Natural killer cell (primary cell): ENCODE data around the gene SEMA4C. TPM values are rescaled to one million over a fixed set of nuclear protein-coding genes. Genes with fewer than 3 reads are reported as not detected.

Source experiments
- ATAC-seq, 3 donors: fragments of 150-1000 bp in 2 of 3; fragments of 200-7000 bp in 1 of 3; cut with Tn5 transposase; 1 replicate in 1 of 3; 2 replicates in 2 of 3; pipeline ENCODE4 v1.10.0; 2021; ENCODE audit warnings: mild to moderate bottlenecking in 2 of 3, moderate library complexity in 2 of 3
- DNase-seq, 2 donors: peaks; one replicate each; pipeline versions ENCODE4 v3.0.0 to v3.0.0-alpha.2; 2013 to 2021; ENCODE audit warnings: mixed read lengths in 1 of 2
- H3K27ac ChIP-seq: one replicate; pipeline ENCODE4 v1.5.1; 2013; ENCODE audit warnings: mild to moderate bottlenecking, low read length
- H3K27me3 ChIP-seq: one replicate; pipeline ENCODE4 v1.6.1; 2013; ENCODE audit warnings: low read length; ENCODE audit not compliant: control insufficient read depth, insufficient read depth
- H3K36me3 ChIP-seq: one replicate; pipeline ENCODE4 v1.6.1; 2013; ENCODE audit warnings: low read length; ENCODE audit not compliant: control insufficient read depth, insufficient read depth
- H3K4me1 ChIP-seq: one replicate; pipeline ENCODE4 v1.6.1; 2013; ENCODE audit warnings: low read length; ENCODE audit not compliant: control insufficient read depth, insufficient read depth
- H3K4me3 ChIP-seq: one replicate; pipeline ENCODE4 v1.5.1; 2013; ENCODE audit warnings: low read length
- H3K9me3 ChIP-seq: one replicate; pipeline ENCODE4 v1.6.1; 2013; ENCODE audit warnings: low read length; ENCODE audit not compliant: control insufficient read depth, insufficient read depth
- H3K27ac Mint-ChIP-seq, 2 donors: one replicate each; pipeline ENCODE4 v1.8.0; 2022; ENCODE audit warnings: mild to moderate bottlenecking in 2 of 2, mixed read lengths in 2 of 2, moderate library complexity in 1 of 2
- H3K27me3 Mint-ChIP-seq, 2 donors: one replicate each; pipeline ENCODE4 v1.8.0; 2022; ENCODE audit warnings: low read depth in 2 of 2, mixed read lengths in 2 of 2
- H3K36me3 Mint-ChIP-seq: one replicate; pipeline ENCODE4 v1.8.0; 2022; ENCODE audit warnings: mixed read lengths
- H3K4me1 Mint-ChIP-seq, 2 donors: one replicate each; pipeline ENCODE4 v1.8.0; 2022; ENCODE audit warnings: mixed read lengths in 2 of 2
- H3K4me3 Mint-ChIP-seq: one replicate; pipeline ENCODE4 v1.8.0; 2022; ENCODE audit warnings: mild to moderate bottlenecking, moderate library complexity, mixed read lengths
- H3K9me3 Mint-ChIP-seq, 2 donors: one replicate each; pipeline ENCODE4 v1.8.0; 2022; ENCODE audit warnings: mixed read lengths in 2 of 2
- WGBS: methylation state at CpG from one replicate; pipeline ENCODE4 v1.1.7; 2013; ENCODE audit warnings: missing lambda C conversion rate; ENCODE audit not compliant: insufficient coverage; 5-methylcytosine and 5-hydroxymethylcytosine counted together
- intact Hi-C: fragments of 100-400 bp; cut with micrococcal nuclease; formaldehyde crosslinking; loops from one replicate; pipeline ENCODE4 v1.14.2; 2022
- total RNA-seq, 4 donors: library from RNA; stranded (reverse); fragments of 120-200 nt in 1 of 4; gene quantifications; one replicate each; pipeline versions ENCODE4 v1.2.3 to v1.2.4, GENCODE V29; 2013 to 2022
- TF ChIP-seq, protein P1 (sequence below): fragments of 200-600 bp; IDR thresholded peaks from one replicate; pipeline ENCODE4 v1.8.0; 2022; ENCODE audit warnings: antibody characterized with exemption

The SEMA4C gene
- total RNA-seq, 3 donors from 2014 or later (not counting 1 experiment from before 2014, with no cell fraction given), result 51.8 to 78.1 (median 65.8) TPM

DNA sequence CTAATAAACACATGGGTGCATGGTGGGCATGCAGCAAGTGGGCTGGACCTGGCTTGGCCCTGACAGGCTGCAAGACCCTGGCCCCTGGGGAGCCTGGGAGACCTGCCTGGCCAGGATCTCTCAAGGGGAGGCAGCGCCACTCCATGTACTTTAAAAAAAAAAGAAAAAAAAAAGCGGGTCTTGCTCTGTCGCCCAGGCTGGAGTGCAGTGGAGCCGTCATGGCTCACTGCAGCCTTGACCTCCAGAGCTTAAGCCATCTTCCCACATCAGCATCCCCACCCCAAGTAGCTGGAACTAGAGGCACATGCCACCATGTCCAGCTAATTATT is 29.5 kb upstream of the SEMA4C start:
- intact Hi-C loops, result no loop called here
- DNase-seq (no peak), ATAC-seq (no peak)
- no peak overlapping the region for H3K27ac Mint-ChIP-seq
- peaks cover 15% of the 10 kb centered on the region for H3K4me1 ChIP-seq
- no peaks in the 10 kb centered on the region for H3K9me3 ChIP-seq
- no peaks in the 10 kb centered on the region for H3K9me3 Mint-ChIP-seq
- no peak overlapping the region for H3K4me3 Mint-ChIP-seq
- H3K27me3 ChIP-seq, result no peaks in the 10 kb centered on the region
- H3K36me3 Mint-ChIP-seq, result no peaks in the 10 kb centered on the region
- H3K27ac ChIP-seq, result no peak overlapping the region
- H3K4me3 ChIP-seq, result no peak overlapping the region
- 96% methylated on average over 4 of the region's 4 CpGs for WGBS
- peaks cover 9 to 33% of the 10 kb centered on the region in 2 donors for H3K4me1 Mint-ChIP-seq
- peaks cover 0 to 3% of the 10 kb centered on the region in 2 donors for H3K27me3 Mint-ChIP-seq
- TF ChIP-seq, protein P1, sequence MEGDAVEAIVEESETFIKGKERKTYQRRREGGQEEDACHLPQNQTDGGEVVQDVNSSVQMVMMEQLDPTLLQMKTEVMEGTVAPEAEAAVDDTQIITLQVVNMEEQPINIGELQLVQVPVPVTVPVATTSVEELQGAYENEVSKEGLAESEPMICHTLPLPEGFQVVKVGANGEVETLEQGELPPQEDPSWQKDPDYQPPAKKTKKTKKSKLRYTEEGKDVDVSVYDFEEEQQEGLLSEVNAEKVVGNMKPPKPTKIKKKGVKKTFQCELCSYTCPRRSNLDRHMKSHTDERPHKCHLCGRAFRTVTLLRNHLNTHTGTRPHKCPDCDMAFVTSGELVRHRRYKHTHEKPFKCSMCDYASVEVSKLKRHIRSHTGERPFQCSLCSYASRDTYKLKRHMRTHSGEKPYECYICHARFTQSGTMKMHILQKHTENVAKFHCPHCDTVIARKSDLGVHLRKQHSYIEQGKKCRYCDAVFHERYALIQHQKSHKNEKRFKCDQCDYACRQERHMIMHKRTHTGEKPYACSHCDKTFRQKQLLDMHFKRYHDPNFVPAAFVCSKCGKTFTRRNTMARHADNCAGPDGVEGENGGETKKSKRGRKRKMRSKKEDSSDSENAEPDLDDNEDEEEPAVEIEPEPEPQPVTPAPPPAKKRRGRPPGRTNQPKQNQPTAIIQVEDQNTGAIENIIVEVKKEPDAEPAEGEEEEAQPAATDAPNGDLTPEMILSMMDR, result no peak
- H3K36me3 ChIP-seq, result no peaks in the 10 kb centered on the region

DNA sequence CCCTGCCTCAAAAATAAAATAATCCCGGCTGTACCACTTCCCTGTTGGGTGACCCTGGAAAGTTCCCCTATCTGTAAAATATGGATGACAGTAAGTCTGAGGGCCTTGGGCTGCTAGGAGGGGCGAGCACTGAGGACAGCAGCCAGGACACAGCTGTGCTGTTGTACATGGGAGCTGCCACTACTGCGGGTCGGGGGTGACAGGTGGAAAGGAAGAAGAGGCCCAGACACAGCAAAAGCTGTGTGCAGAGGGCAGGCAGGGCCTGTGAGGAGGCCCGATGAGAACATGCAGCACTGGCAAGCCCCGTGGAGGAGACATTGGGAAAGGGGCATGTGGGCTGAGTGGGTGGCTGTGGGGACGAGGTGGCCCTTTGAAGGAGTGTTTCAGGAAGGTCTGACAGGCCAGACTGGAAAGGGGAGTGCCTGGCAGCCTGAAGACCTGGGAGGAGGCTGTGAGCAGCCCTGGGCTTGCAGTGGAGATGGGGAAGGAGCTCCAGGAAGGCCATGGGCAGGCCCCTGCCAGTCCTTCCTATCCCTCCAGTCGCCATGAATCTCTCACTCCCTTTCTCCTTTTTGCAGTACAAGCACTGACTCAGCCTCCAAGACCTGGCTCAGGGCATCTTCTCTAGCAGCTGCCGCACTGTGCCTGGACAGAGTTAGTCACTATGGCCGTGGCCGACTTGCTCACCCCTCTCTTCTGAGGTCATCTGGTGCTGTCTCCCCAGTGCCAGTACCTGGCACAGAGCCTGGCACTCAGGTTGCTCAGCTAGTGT is 28.9 kb upstream of the SEMA4C start:
- ATAC-seq (no peak), DNase-seq (no peak)
- no peaks in the 10 kb centered on the region for H3K36me3 ChIP-seq
- Mint-ChIP-seq H3K36me3 (no peaks in the 10 kb centered on the region), H3K27ac (no peak overlapping the region), H3K4me1 (peaks cover 9 to 30% of the 10 kb centered on the region in 2 donors), H3K27me3 (peaks cover 0 to 3% of the 10 kb centered on the region in 2 donors), H3K9me3 (no peaks in the 10 kb centered on the region), H3K4me3 (no peak overlapping the region)
- peaks cover 15% of the 10 kb centered on the region for H3K4me1 ChIP-seq
- no peaks in the 10 kb centered on the region for H3K9me3 ChIP-seq
- TF ChIP-seq, protein P1, result no peak
- 85% methylated on average over 11 of the region's 11 CpGs for WGBS
- H3K27ac ChIP-seq, result no peak overlapping the region
- H3K27me3 ChIP-seq, result no peaks in the 10 kb centered on the region
- no peak overlapping the region for H3K4me3 ChIP-seq
- intact Hi-C loops, result no loop called here

DNA sequence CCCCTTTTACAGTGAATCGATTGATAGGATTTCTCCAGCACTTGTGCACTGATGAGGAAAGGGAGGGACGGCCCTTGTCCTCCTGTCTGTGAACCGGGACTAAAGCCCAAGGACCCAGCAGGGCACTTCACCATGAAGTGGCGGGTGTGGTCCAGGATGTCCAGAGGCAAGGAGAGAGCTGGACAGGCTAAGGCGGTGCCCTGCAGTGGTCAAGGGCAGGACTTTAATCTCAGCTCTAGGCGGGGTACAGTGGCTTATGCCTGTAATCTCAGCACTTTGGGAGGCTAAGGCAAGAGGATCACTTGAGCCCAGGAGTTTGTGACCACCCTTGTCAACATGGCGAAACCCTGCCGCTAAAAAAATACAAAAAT is 28.2 kb upstream of the SEMA4C start:
- ATAC-seq, result no peak

More for the DNA sequence above, 28.2 kb upstream of the SEMA4C start:
- Histone ChIP-seq H3K9me3 (no peaks in the 10 kb centered on the region), H3K36me3 (no peaks in the 10 kb centered on the region), H3K27ac (no peak overlapping the region), H3K4me1 (peaks cover 15% of the 10 kb centered on the region), H3K4me3 (no peak overlapping the region), H3K27me3 (no peaks in the 10 kb centered on the region)
- Mint-ChIP-seq H3K27me3 (peaks cover 0 to 3% of the 10 kb centered on the region in 2 donors), H3K4me1 (peaks cover 11 to 31% of the 10 kb centered on the region in 2 donors), H3K27ac (no peak overlapping the region), H3K36me3 (no peaks in the 10 kb centered on the region), H3K9me3 (no peaks in the 10 kb centered on the region), H3K4me3 (no peak overlapping the region)
- DNase-seq, result no peak
- intact Hi-C loops, result no loop called here
- WGBS, result 97% methylated on average over 8 of the region's 8 CpGs
- TF ChIP-seq, protein P1, result no peak
